Psoas muscle (tissue), 8 donors: ENCODE data around the gene LMF2. TPM values are rescaled to one million over a fixed set of nuclear protein-coding genes. Genes with fewer than 3 reads are reported as not detected.

Source experiments
- ATAC-seq, 4 donors: fragments of 200-7000 bp; cut with Tn5 transposase; one replicate each; pipeline ENCODE4 v1.9.1; 2020; ENCODE audit warnings: moderate library complexity in 3 of 4, mild to moderate bottlenecking in 2 of 4
- DNase-seq, 2 donors: peaks; one replicate each; pipeline ENCODE4 v3.0.0-alpha.2; 2020
- H3K27ac ChIP-seq: fragments of 200-600 bp; one replicate; pipeline ENCODE4 v1.8.0; 2022
- H3K27me3 ChIP-seq, 3 donors: fragments of 200-600 bp in 1 of 3; one replicate each; pipeline versions ENCODE4 v1.6.1 to v1.8.0; 2013 to 2022; ENCODE audit warnings: low read length in 2 of 3, mild to moderate bottlenecking in 2 of 3, moderate library complexity in 1 of 3; ENCODE audit not compliant: insufficient read depth in 3 of 3
- H3K36me3 ChIP-seq, 2 donors: fragments of 200-600 bp in 1 of 2; one replicate each; pipeline versions ENCODE4 v1.6.1 to v1.8.0; 2013 to 2022; ENCODE audit warnings: low read depth in 1 of 2, mild to moderate bottlenecking in 1 of 2, moderate library complexity in 1 of 2; ENCODE audit not compliant: insufficient read depth in 1 of 2
- H3K4me1 ChIP-seq: fragments of 200-600 bp; one replicate; pipeline ENCODE4 v1.8.0; 2022
- H3K4me3 ChIP-seq: fragments of 200-600 bp; one replicate; pipeline ENCODE4 v1.8.0; 2022; ENCODE audit warnings: mild to moderate bottlenecking
- H3K9me3 ChIP-seq: fragments of 200-600 bp; one replicate; pipeline ENCODE4 v1.8.0; 2022
- WGBS, 3 donors: extraction: QIAGEN DNeasy Blood & Tissue Kit; methylation state at CpG; one replicate each; pipeline versions ENCODE4 v1.1.6 to v1.1.7; 2013; 5-methylcytosine and 5-hydroxymethylcytosine counted together
- intact Hi-C, 2 donors: fragments of 100-400 bp; cut with DNase I; formaldehyde crosslinking; loops; one replicate each; pipeline versions ENCODE4 v1.11.0 to v1.14.2; 2022
- polyA plus RNA-seq, 3 donors: library from polyadenylated mRNA; stranded (reverse); fragments of 200-250 nt; gene quantifications; one replicate each; pipeline ENCODE4 v1.2.3, GENCODE V29; 2013
- total RNA-seq, 4 donors: library from RNA; stranded (reverse); fragmentation: NEBNext Ultra II Directional in 2 of 4; extraction: Animal tissue kit (Norgen Biotek cat#: 25700) in 2 of 4; gene quantifications; one replicate each; pipeline versions ENCODE4 v1.2.1 to v1.2.4, GENCODE V29; 2021 to 2023
- TF ChIP-seq, protein P1 (sequence below): fragments of 200-600 bp; IDR thresholded peaks from one replicate; pipeline ENCODE4 v1.8.0; 2022; ENCODE audit warnings: antibody characterized with exemption
- donor health status: healthy with polysubstance abuse.
- donor health status: DM: no; HTN: no; CAD: no; lungs with moderate emphysema.
- donor health status: Bipolar disorder and iron deficiency.
- donor health status: healthy.
- donor health status: DM: yes; HTN: yes; CAD: no.
- donor health status: DM: no; HTN: no; CAD: no.
- donor health status: DM: no; HTN: no; CAD: no.
- donor health status: DM: yes; HTN: yes; CAD: no.

LMF2 gene
- total and polyA plus RNA-seq, 7 donors = 14.9 to 24.1 (median 17.2) TPM

DNA sequence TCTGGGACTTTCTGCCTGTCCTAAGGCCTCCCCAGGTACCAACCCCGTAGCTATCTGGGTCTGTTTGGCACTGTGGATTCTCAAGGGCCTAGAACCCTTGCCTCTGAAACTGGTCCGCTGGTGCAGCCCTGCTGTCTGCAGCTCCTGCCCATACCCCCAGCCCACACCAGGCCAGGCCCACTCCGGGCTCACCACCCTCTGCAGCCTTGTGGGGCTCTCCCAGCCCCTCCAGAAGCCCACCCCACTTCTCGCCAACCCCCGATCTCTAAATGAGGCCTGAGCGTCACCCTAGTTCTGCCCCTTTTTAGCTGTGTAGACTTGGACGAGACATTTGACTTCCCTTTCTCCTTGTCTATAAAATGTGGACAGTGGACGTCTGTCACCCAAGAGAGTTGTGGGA lies 42.9 kb upstream of the LMF2 start:
- intact Hi-C loops = no loop called here
- TF ChIP-seq, protein P1, sequence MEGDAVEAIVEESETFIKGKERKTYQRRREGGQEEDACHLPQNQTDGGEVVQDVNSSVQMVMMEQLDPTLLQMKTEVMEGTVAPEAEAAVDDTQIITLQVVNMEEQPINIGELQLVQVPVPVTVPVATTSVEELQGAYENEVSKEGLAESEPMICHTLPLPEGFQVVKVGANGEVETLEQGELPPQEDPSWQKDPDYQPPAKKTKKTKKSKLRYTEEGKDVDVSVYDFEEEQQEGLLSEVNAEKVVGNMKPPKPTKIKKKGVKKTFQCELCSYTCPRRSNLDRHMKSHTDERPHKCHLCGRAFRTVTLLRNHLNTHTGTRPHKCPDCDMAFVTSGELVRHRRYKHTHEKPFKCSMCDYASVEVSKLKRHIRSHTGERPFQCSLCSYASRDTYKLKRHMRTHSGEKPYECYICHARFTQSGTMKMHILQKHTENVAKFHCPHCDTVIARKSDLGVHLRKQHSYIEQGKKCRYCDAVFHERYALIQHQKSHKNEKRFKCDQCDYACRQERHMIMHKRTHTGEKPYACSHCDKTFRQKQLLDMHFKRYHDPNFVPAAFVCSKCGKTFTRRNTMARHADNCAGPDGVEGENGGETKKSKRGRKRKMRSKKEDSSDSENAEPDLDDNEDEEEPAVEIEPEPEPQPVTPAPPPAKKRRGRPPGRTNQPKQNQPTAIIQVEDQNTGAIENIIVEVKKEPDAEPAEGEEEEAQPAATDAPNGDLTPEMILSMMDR = no peak
- 87 to 92% (median 88%) methylated on average over 7 to 8 of the region's 8 CpGs for WGBS, 3 donors
- no peak overlapping the region for H3K4me3 ChIP-seq
- no peak overlapping the region for H3K27ac ChIP-seq
- peak in 1 of 2 donors; percentile 30 for DNase-seq
- no peaks in the 10 kb centered on the region for H3K36me3 ChIP-seq
- H3K4me1 ChIP-seq = no peaks in the 10 kb centered on the region
- no peak for ATAC-seq
- H3K27me3 ChIP-seq = peaks cover 0 to 55% (median 32%) of the 10 kb centered on the region in 3 donors
- H3K9me3 ChIP-seq = no peaks in the 10 kb centered on the region

DNA sequence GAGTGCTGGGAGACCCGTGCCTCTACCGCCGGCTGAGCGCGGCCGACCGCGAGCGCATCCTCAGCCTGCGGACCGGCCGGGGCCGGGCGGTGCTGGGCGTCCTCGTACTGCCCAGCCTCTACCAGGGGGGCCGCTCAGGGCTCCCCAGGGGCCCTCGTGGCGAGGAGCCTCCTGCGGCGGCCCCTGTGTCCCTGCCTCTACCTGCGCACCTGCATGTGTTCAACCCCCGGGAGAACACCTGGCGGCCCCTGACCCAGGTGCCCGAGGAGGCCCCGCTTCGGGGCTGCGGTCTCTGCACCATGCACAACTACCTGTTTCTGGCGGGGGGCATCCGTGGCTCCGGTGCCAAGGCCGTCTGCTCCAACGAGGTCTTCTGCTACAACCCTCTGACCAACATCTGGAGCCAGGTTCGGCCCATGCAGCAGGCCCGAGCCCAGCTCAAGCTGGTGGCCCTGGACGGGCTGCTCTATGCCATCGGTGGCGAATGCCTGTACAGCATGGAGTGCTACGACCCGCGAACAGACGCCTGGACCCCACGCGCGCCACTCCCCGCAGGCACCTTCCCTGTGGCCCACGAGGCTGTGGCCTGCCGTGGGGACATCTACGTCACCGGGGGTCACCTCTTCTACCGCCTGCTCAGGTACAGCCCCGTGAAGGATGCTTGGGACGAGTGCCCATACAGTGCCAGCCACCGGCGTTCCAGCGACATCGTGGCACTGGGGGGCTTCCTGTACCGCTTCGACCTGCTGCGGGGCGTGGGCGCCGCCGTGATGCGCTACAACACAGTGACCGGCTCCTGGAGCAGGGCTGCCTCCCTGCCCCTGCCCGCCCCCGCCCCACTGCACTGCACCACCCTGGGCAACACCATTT lies 41.7 kb upstream of the LMF2 start:
- Histone ChIP-seq H3K27me3 (peaks cover 0 to 66% (median 32%) of the 10 kb centered on the region in 3 donors), H3K36me3 (no peaks in the 10 kb centered on the region), H3K27ac (no peak overlapping the region), H3K4me3 (peak overlapping the region; percentile 30), H3K9me3 (no peaks in the 10 kb centered on the region), H3K4me1 (no peaks in the 10 kb centered on the region)
- WGBS, 3 donors = 57 to 73% (median 65%) methylated on average over 46 to 68 of the region's 68 CpGs
- intact Hi-C loops = no loop called here
- ATAC-seq (no peak), DNase-seq (peak in 1 of 2 donors; percentile 47)
- TF ChIP-seq, protein P1 = no peak

DNA sequence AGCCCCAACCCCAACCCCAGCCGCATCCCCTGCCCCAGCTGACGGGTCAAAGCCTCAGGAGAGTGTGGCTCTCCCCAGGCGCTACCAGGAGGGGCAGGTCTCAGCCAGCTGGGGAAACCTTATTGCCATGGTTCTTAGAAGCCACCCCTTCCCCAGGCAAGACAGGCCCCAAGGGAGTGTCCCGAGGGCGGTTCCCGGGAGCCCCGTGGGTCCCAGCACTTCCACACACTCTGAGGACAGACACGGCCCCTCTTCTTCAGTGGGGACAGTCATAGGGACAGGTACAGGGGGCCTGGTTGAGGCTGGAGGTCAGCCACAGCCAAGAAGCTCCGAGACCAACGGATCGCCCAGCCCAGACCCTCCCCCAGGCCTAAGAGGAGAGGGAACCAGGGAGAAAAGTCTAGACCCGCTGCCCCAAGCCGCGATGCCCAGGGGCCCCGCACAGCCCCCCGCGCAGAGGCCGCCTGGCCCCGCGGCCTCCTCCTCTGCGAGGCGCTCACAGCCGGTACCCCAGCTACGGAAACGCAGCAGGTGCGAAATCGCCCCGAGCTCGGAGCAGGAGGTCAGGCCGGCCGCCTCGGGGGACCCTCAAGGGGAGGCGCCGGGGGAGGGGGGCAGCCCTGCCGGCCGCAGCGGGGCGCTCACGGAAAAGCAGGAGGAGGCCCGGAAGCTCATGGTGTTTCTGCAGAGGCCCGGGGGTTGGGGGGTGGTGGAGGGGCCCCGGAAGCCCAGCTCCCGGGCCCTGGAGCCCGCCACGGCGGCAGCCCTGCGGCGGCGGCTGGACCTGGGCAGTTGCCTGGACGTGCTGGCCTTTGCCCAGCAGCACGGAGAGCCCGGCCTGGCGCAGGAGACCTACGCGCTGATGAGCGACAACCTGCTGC lies 40.8 kb upstream of the LMF2 start:
- H3K4me3 ChIP-seq = peak overlapping the region; percentile 30
- intact Hi-C loops = no loop called here
- H3K27me3 ChIP-seq = peaks cover 0 to 67% (median 32%) of the 10 kb centered on the region in 3 donors
- WGBS, 3 donors = 5 to 11% (median 7%) methylated on average over 29 to 56 of the region's 56 CpGs
- peak in 1 of 2 donors; percentile 59 for DNase-seq
- peak; percentile 11 to 49 (median 29) for ATAC-seq
- TF ChIP-seq, protein P1 = no peak
- H3K36me3 ChIP-seq = no peaks in the 10 kb centered on the region
- no peaks in the 10 kb centered on the region for H3K9me3 ChIP-seq
- H3K4me1 ChIP-seq = no peaks in the 10 kb centered on the region
- no peak overlapping the region for H3K27ac ChIP-seq

DNA sequence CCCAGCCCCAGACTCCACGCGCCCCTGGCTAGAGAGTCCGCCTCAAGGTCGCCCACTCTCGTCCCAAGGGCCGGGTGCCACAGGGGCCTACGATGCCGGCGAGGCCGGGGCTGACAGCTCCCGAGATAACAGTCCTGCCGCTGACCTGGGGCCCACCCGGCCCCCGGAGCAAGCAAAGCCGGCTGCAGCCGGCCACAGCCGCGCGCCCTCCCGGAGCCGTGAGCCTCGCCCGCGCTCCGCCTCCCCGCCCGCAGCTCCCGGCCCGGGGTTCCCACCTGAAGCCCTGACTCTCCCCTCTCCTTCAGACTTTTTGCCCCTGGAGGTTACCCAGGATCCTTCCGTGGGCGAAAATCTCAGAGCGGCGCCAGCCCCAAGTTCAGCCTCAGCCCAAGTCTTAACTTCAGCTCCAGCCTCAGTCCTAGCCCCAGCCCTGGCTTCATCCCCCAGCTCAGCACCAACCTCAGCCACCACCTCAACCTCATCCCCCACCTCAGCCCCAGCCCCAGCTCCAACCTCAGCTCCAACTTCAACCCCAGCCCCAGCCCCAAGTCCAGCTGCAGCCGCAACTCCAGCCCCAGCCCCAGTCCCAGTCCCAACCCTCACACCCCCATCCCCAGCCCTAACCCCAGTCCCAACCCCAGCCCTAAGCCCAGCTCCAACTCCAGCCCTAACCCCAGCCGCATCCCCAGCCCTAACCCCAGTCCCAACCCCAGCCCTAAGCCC lies 39.9 kb upstream of the LMF2 start:
- Histone ChIP-seq H3K27me3 (peaks cover 0 to 62% (median 32%) of the 10 kb centered on the region in 3 donors), H3K4me1 (no peaks in the 10 kb centered on the region), H3K27ac (no peak overlapping the region), H3K4me3 (no peak overlapping the region), H3K9me3 (no peaks in the 10 kb centered on the region), H3K36me3 (no peaks in the 10 kb centered on the region)
- TF ChIP-seq, protein P1 = no peak
- 17 to 23% (median 18%) methylated on average over 25 to 35 of the region's 35 CpGs for WGBS, 3 donors
- intact Hi-C loops = no loop called here
- DNase-seq = peak in 1 of 2 donors; percentile 49
- ATAC-seq = no peak
